Activated naive CD4-positive, alpha-beta T cell treated with anti-CD3 and anti-CD28 coated beads, Interleukin-2, amount 50 U/mL, for 16 hours (primary cell): Measurements from ENCODE around the gene RINT1.
"Not testable (repeated sequence)": the region's sequence is repeated elsewhere in the genome, so short reads cannot be mapped to it uniquely, and the experiment has no call there.

ENCODE experiments used
- DNase-seq: peaks from one replicate; pipeline ENCODE4 v3.0.0-alpha.2; 2020

Gene RINT1

GRCh38 chr7:105531792-105532671, at the start of gene RINT1:
Gene RINT1 (plus strand): TSS chr7:105532201. CDS start chr7:105532316, 115 bp downstream.
- peak; percentile 89 for DNase-seq

GRCh38 chr7:105487579-105488571, 44.1 kb upstream of the RINT1 start:
- no peak for DNase-seq

DNA sequence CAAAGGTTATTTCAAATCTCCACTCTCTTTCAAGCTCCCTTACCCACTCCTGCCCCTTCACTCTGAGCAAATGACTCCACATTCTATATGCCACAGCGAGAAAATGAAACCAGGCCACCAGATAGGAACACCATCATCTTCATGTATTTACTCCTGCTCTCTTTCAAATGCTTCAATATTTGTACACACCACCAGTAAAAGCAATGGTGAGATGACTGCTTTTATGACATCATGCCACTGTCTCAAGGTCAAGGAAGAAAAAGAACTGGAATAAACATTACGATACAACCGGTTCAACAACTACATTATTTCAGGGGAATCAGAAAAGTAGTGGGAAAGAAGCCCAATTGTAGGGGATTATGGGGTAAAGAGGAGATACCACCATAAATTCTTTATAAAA, 42.6 kb upstream of the RINT1 start:
- DNase-seq = no peak

DNA sequence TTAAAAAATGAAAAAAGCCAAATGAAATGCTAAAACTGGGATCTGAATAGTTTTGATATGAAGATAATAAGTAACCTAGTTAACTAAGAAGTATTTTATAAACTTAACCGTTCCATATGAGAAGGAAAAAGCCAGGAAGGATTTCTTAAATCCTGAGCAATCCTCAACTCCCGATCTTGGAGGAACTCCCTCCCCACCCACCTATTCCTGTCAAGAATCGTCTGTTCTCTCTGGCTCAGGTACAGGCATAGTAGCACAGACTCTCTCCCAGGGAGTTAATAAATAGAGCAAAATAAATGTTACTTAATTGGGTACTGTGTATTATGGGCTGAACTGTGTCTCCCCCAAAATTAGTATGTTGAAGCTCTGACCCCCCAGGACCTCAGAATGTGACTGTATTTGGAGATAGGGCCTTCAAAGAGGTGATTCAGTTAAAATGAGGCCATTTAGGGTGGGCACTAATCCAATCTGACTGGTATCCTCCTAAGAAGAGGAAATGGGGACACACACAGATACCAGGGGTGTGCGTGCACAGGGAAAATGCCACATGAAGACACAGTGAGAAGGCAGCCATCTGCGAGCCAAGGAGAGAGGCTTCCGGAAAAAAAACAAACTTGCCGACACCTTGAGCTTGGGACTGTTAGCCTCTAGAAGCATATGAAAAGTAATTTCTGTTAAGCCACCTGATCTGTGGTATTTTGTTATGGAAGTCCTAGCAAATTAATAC, 38.6 kb upstream of the RINT1 start:
- DNase-seq = no peak

- DNase-seq = no peak
Observed at GRCh38 chr7:105493923-105494315, 38.1 kb upstream of the RINT1 start.

GRCh38 chr7:105496521-105496920, 35.5 kb upstream of the RINT1 start:
- DNase-seq = no peak

DNA sequence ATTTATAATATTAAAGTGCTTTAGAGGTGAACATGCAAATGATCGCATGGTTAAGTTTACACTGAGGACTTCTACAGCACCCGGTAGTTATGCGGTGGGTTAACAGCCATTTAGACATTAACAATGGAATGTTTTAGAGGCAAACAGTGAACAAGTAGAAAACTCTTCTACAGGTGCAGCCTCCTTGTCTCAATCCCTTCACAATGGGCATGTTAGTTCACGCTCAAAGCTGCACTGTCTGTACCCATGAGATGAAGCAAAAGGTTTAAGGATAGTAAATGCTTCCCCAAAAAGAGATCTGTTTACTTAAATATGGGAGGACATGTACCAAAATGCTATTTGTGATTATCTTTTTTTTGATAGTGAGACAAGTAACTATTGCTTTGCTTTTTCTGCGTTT, 35.0 kb upstream of the RINT1 start:
- DNase-seq = no peak

DNA sequence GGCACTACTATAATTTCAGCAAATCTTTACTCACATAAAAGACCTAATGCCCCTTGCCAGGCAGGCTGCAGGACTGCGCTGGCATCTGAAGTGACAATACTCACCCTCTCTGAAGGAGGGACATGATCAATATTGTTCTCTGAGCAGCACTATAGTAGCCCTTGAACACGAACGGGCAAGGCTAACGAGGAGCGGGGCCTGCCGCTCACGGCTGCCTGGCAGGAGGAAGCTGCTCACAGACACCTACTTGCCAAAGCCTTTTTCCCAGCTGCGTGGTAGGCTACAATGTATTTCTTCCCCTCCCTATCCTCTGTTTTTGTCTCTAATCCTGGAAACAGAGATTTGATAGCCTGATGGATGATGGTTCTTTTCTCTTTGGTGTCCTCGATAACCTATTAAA, 29.8 kb upstream of the RINT1 start:
- DNase-seq = no peak

- DNase-seq = no peak
Observed at GRCh38 chr7:105512415-105512814, 19.6 kb upstream of the RINT1 start.

DNA sequence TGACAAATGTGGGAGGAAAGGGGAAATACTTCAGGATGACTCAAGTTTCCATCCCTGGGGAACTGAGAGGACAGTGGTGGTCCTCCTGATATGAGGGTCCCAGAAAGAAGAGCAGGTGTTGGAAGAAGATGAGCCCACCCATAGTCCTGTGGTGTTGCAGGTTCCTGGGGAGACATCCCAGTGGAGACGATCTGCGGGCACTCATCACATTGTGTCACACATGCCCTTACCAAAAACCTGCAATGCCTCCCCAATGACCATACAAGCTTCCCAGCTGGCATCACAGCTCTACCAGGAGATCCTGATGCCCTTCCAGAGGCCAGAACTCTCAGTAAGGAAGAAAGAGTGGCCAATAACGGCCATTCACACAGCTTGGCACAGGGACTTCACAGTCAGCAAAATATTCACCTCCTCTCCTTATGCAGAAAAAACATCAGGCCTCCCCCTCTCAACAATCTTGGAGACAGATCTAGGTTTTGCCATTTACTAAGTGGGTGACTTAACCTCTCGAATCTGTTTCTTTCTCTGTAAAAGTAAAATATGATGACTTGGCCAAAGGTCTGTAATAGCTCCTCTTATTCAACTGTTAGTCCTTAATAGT, 19.0 kb upstream of the RINT1 start:
- DNase-seq = no peak

GRCh38 chr7:105515610-105516009, 16.4 kb upstream of the RINT1 start:
- DNase-seq = not testable (repeated sequence)

GRCh38 chr7:105519353-105519752, 12.6 kb upstream of the RINT1 start:
- no peak for DNase-seq

DNA sequence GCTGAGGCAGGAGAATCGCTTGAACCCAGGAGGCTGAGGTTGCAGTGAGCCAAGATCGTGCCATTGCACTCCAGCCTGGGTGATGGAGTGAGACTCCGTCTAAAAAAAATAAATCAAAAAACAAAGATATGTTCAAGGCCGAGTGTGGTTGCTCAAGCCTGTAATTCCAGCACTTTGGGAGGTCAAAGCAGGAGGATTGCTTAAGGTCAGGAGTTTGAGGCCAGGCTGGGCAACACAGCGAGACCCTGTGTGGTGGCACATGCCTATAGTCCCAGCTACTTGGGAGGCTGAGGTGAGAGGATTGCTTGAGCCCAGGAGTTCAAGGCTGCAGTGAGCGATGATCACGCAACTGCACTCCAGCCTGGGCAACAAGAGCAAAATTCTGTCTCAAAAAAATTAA, 11.4 kb upstream of the RINT1 start:
- not testable (repeated sequence) for DNase-seq

DNA sequence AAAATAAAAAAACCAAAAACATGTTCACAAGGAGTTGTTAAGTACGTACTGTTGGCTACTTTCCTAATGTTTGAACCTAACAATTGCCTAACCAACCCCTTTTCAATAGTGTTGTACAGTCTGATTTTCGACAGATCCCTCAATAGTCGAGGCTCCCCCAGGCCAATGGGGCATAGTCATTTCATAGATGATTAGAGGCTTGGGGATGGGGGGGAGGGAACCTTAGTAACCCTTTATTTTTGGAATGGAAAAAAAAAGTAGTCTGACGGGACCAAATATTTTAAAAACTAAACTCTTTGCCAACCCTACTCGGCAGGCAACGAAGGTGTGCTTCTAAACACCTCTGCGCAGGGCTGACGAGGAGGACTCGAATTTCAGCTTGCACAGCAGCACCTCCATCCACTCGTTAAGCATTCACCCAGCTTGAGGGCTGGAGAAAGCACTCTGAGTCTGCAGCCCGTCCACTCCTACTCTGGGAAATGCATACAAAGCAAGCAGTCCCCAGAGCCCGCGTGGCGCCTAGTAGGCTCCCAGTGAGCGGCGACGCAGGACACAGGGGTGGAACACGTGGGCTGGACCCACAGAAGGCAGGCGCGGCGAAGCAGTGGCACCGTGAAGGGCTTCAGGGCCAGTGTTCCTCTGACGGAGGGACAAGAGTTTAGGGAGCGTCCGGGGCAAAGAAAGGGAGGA, 10.8 kb upstream of the RINT1 start:
- DNase-seq = peak; percentile 60

GRCh38 chr7:105521717-105522463, 10.1 kb upstream of the RINT1 start, which contains the start of gene PUS7:
Gene PUS7 (minus strand): TSS chr7:105522271. CDS start chr7:105508512, 13,759 bp downstream.
- DNase-seq = peak; percentile 81

- not testable (repeated sequence) for DNase-seq
Observed at GRCh38 chr7:105524423-105524822, 7.6 kb upstream of the RINT1 start.

DNA sequence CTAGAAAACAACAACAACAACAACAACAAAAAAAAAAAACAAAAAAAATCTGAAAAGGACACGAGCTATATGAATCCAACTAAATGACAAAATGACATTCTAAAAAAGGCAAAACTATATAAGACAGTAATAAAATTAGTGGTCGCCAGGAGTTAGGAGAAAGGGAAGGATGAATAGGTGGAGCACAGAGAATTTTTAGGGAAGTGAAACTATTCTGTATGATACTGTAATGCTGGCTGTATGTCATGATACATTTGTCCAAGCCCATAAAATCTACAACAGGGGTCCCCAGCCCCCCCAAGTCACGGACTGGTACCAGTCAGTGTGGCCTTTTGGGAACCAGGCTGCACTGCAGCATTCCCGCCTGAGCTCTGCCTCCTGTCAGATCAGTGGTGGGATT, 7.2 kb upstream of the RINT1 start:
- no peak for DNase-seq

GRCh38 chr7:105527737-105528136, 4.3 kb upstream of the RINT1 start:
- DNase-seq = not testable (repeated sequence)

DNA sequence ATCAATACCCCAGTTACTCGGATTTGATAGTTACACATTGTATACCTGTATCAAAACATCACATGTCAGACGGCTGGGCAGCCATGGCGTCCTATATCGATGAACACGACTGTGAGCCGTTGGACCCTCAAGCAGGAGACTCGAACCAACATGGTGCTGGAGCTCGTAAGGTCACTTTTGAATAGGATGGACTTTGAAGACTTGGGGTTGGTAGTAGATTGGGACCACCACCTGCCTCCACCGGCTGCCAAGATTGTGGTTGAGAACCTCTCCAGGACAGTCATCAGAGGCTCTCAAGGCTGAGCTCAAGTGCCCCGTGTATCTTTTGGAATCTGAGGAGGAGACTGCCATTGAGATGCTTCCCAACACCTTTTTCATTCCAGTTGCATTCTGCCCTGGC, 1.9 kb upstream of the RINT1 start:
- no peak for DNase-seq

GRCh38 chr7:105530546-105530945, 1.5 kb upstream of the RINT1 start:
- no peak for DNase-seq
